Naive thymus-derived CD4-positive, alpha-beta T cell (primary cell): ENCODE results near the gene JSRP1. TPM values are rescaled to one million over a fixed set of nuclear protein-coding genes. Genes with fewer than 3 reads are reported as not detected.

Experiments used
- ATAC-seq: fragments of 150-1000 bp; cut with Tn5 transposase; 2 replicates; pipeline ENCODE4 v1.10.0; 2021; ENCODE audit warnings: mild to moderate bottlenecking, moderate library complexity
- CTCF ChIA-PET: fragments of 350-600 bp; sonication (Branson Sonifier 250); formaldehyde crosslinking; loops from one replicate; lab custom pipeline; 2021; ENCODE audit warnings: antibody characterized with exemption; lab: Charles Lee
- POLR2A ChIA-PET: fragments of 350-600 bp; sonication (Branson Sonifier 250); formaldehyde crosslinking; loops from one replicate; lab custom pipeline; 2021; ENCODE audit warnings: antibody characterized with exemption, inconsistent platforms; lab: Charles Lee
- DNase-seq, 9 donors: peaks; one replicate each; pipeline versions ENCODE4 v3.0.0 to v3.0.0-alpha.2; 2020 to 2022; ENCODE audit warnings: mixed read lengths in 1 of 9
- H3K27ac ChIP-seq: one replicate; pipeline ENCODE4 v1.7.0; 2013; ENCODE audit warnings: mild to moderate bottlenecking, low read depth, low read length, moderate library complexity
- H3K27me3 ChIP-seq, 2 donors: one replicate each; pipeline ENCODE4 v1.7.0; 2013; ENCODE audit warnings: low read length in 2 of 2, mild to moderate bottlenecking in 2 of 2, moderate library complexity in 2 of 2; ENCODE audit not compliant: control insufficient read depth in 2 of 2, insufficient read depth in 2 of 2
- H3K36me3 ChIP-seq, 3 experiments: 1 replicate in 2 of 3; 2 replicates in 1 of 3; pipeline ENCODE4 v1.7.0; 2013; ENCODE audit warnings: low read length in 3 of 3, mild to moderate bottlenecking in 3 of 3, moderate library complexity in 1 of 3; ENCODE audit not compliant: insufficient read depth in 3 of 3, control insufficient read depth in 2 of 3
- H3K4me1 ChIP-seq, 2 donors: one replicate each; pipeline ENCODE4 v1.7.0; 2013; ENCODE audit warnings: low read length in 2 of 2, mild to moderate bottlenecking in 2 of 2, moderate library complexity in 1 of 2; ENCODE audit not compliant: control insufficient read depth in 2 of 2, insufficient read depth in 2 of 2
- H3K4me3 ChIP-seq: 2 replicates; pipeline ENCODE4 v1.7.0; 2013; ENCODE audit warnings: mild to moderate bottlenecking, low read length
- H3K9me3 ChIP-seq, 3 experiments: 1 replicate in 2 of 3; 2 replicates in 1 of 3; pipeline ENCODE4 v1.7.0; 2013; ENCODE audit warnings: low read length in 3 of 3; ENCODE audit not compliant: control insufficient read depth in 2 of 3
- H3K27ac Mint-ChIP-seq, 9 donors: one replicate each; pipeline ENCODE4 v1.8.0; 2020 to 2022; ENCODE audit warnings: mixed read lengths in 9 of 9, mild to moderate bottlenecking in 8 of 9, moderate library complexity in 5 of 9, inconsistent platforms in 2 of 9
- H3K27me3 Mint-ChIP-seq, 5 donors: one replicate each; pipeline ENCODE4 v1.8.0; 2021 to 2022; ENCODE audit warnings: mixed read lengths in 5 of 5, mild to moderate bottlenecking in 1 of 5
- H3K36me3 Mint-ChIP-seq, 5 donors: one replicate each; pipeline ENCODE4 v1.8.0; 2020 to 2022; ENCODE audit warnings: mixed read lengths in 5 of 5, mild to moderate bottlenecking in 3 of 5, inconsistent platforms in 1 of 5
- H3K4me1 Mint-ChIP-seq, 7 donors: one replicate each; pipeline ENCODE4 v1.8.0; 2020 to 2022; ENCODE audit warnings: mixed read lengths in 7 of 7, mild to moderate bottlenecking in 3 of 7, inconsistent platforms in 1 of 7
- H3K4me3 Mint-ChIP-seq, 10 donors: one replicate each; pipeline ENCODE4 v1.8.0; 2020 to 2022; ENCODE audit warnings: mild to moderate bottlenecking in 10 of 10, mixed read lengths in 10 of 10, moderate library complexity in 6 of 10, inconsistent platforms in 2 of 10
- H3K9me3 Mint-ChIP-seq, 11 donors: one replicate each; pipeline ENCODE4 v1.8.0; 2020 to 2022; ENCODE audit warnings: mixed read lengths in 11 of 11, mild to moderate bottlenecking in 4 of 11, inconsistent platforms in 1 of 11, moderate library complexity in 1 of 11
- intact Hi-C, 2 donors: fragments of 100-400 bp; cut with micrococcal nuclease; formaldehyde crosslinking; loops; one replicate each; pipeline ENCODE4 v1.15.1; 2023
- polyA plus RNA-seq, 2 donors: library from polyadenylated mRNA; unstranded; fragments of 300-500 nt; fragmentation: Illumina TruSeq; gene quantifications; one replicate each; pipeline ENCODE4 v1.2.3, GENCODE V29; 2021
- total RNA-seq, 6 experiments: library from RNA in 5 of 6; stranded (reverse) in 5 of 6; gene quantifications; 1 replicate in 5 of 6; 2 replicates in 1 of 6; pipeline ENCODE4 v1.2.3 and lab custom pipeline; 2021 to 2026

The JSRP1 gene
- total and polyA plus RNA-seq, 7 experiments from 2014 or later = 0.24 to 0.54 (median 0.34) TPM; not detected in 3

DNA sequence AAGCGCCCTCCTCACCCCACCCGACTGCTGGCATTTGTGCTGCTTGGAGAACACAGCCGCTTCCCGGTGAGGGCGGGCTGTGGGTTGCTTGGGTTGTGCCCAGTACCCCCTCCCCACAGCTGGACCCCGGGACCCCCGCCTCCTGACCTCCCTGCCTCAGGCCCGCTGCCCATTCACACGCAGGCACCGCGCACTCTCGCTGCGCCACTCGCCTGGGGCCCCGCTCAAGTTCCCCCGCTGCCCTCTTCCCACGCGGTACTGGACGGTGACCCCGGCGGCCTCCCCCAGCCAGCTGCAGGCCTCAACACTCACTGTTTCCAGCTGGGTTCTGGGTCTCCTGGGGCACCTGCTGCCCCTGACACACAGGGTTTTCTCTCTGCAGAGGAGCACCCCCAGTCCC lies 36.5 kb downstream of the JSRP1 start:
- intact Hi-C loops = no loop called here
- POLR2A ChIA-PET = interaction anchor here (1.2 kb wide), 1 partner anchor 8 kb away, joined by 4 read pairs; no protein-coding TSS in a partner anchor
- CTCF ChIA-PET = no interaction called here
- H3K9me3 Mint-ChIP-seq = no peaks in the 10 kb centered on the region
- H3K4me3 Mint-ChIP-seq = no peak overlapping the region
- no peak overlapping the region for H3K4me3 ChIP-seq
- no peak overlapping the region for H3K27ac ChIP-seq
- no peaks in the 10 kb centered on the region for H3K9me3 ChIP-seq
- H3K36me3 ChIP-seq = peaks cover 0 to 83% (median 6%) of the 10 kb centered on the region in 3 experiments
- H3K4me1 Mint-ChIP-seq = peaks cover under 1 to 17% (median 13%) of the 10 kb centered on the region in 7 donors
- H3K27ac Mint-ChIP-seq = no peak overlapping the region
- no peaks in the 10 kb centered on the region for H3K27me3 Mint-ChIP-seq
- peaks cover 2 to 18% (median 4%) of the 10 kb centered on the region in 5 donors for H3K36me3 Mint-ChIP-seq
- peaks cover 0 to 6% of the 10 kb centered on the region in 2 donors for H3K4me1 ChIP-seq
- no peaks in the 10 kb centered on the region for H3K27me3 ChIP-seq
- ATAC-seq = no peak
- DNase-seq = no peak

DNA sequence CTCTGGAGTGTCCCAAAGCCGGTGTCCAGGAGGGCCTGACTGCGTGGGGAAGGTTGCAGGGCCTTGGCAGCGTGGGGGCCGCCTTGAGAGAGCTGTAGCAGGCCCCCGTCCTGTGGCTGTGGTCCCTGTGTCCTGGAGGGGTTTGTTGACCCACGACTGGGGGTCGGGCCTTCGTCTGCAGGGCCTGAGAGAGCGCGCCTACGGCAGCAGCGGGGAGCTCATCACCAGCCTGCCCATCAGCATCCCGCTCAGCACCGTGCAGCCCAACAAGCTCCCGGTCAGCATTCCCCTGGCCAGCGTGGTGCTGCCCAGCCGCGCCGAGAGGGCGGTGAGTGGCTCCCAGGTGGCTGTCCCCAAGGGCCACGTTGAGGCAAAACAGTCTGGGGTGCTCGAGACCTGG lies 38.6 kb downstream of the JSRP1 start:
- peaks cover 3 to 10% (median 6%) of the 10 kb centered on the region in 5 donors for H3K36me3 Mint-ChIP-seq
- no peak for ATAC-seq
- no peak for DNase-seq
- Histone ChIP-seq H3K4me1 (no peaks in the 10 kb centered on the region), H3K27me3 (no peaks in the 10 kb centered on the region), H3K36me3 (peaks cover 0 to 87% (median 6%) of the 10 kb centered on the region in 3 experiments), H3K9me3 (no peaks in the 10 kb centered on the region), H3K4me3 (no peak overlapping the region), H3K27ac (no peak overlapping the region)
- peaks cover 3 to 18% (median 16%) of the 10 kb centered on the region in 7 donors for H3K4me1 Mint-ChIP-seq
- ChIA-PET POLR2A (interaction anchor here (0.5 kb wide), 1 partner anchor 41 kb away, joined by 6 read pairs; no protein-coding TSS in a partner anchor), CTCF (no interaction called here)
- no peak overlapping the region for H3K4me3 Mint-ChIP-seq
- no peaks in the 10 kb centered on the region for H3K9me3 Mint-ChIP-seq
- no peaks in the 10 kb centered on the region for H3K27me3 Mint-ChIP-seq
- intact Hi-C loops = no loop called here
- no peak overlapping the region for H3K27ac Mint-ChIP-seq

DNA sequence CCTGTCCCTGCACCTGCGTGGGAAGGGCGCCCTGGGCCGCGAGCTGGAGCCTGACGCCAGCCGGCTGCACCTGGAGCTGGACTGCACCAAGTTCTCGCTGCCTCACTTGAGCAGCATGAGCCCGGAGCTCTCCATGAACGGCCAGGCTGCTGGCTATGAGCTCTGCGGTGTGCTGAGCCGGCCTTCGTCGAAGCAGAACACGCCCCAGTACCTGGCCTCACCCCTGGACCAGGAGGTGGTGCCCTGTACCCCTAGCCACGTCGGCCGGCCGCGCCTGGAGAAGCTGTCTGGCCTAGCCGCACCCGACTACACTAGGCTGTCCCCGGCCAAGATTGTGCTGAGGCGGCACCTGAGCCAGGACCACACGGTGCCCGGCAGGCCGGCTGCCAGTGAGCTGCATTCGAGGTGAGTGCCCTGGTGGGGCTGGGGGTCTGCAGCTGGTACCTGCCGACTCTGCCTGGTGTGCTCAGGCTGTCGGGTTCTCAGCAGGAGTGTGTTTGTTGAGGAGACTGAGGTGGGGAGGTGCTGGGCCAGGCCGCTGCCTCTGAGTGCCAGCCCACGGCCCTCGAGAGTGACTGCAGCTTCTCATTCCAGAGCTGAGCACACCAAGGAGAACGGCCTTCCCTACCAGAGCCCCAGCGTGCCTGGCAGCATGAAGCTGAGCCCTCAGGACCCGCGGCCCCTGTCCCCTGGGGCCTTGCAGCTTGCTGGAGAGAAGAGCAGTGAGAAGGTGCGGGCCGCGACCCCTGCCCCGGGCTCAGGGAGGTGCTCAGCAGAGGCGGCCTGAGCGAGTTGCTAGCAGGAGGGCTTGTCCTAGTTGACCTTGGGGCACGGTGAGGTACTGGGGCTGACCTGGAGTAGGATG lies 39.6 kb downstream of the JSRP1 start:
- H3K36me3 Mint-ChIP-seq = peaks cover 3 to 15% (median 9%) of the 10 kb centered on the region in 5 donors
- intact Hi-C loops = no loop called here
- peak overlapping the region in 4 of 9 donors; percentile 1 to 90 (median 73) for H3K27ac Mint-ChIP-seq
- POLR2A ChIA-PET = no interaction called here
- no peaks in the 10 kb centered on the region for H3K9me3 ChIP-seq
- H3K27ac ChIP-seq = peak overlapping the region; percentile 55
- no peak overlapping the region for H3K4me3 Mint-ChIP-seq
- H3K4me1 ChIP-seq = no peaks in the 10 kb centered on the region
- DNase-seq (no peak), ATAC-seq (no peak)
- no peaks in the 10 kb centered on the region for H3K27me3 Mint-ChIP-seq
- CTCF ChIA-PET = no interaction called here
- H3K27me3 ChIP-seq = no peaks in the 10 kb centered on the region
- no peaks in the 10 kb centered on the region for H3K9me3 Mint-ChIP-seq
- H3K36me3 ChIP-seq = peaks cover 0 to 87% (median 6%) of the 10 kb centered on the region in 3 experiments
- H3K4me1 Mint-ChIP-seq = peaks cover 5 to 18% (median 16%) of the 10 kb centered on the region in 7 donors
- no peak overlapping the region for H3K4me3 ChIP-seq

DNA sequence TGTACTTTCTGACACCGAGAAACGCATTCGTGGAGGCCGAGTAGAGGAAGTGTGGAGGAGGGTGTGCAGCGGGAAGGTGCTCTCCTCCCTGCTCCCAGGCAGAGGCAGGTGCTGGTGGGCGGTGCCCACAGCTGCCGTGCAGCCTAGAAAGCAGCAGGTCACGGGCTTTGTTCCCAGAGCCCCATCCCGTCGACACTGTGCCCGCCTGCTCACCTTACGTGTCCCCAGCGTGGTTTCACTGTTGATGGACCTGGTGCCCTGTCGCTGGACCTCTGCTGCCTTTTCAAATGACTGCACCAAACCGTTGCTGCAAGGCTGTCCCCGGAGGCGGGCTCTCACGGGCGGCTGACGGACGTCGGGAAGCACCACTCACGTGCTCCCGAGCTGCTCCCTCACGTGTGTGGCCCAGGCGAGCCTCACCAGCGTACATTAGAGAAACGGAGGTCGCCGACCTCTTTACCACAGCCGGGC lies 40.9 kb downstream of the JSRP1 start:
- intact Hi-C loops = loop anchor here in 1 of 2 donors (2.0 kb wide), 1 partner anchor 59 kb away; no protein-coding TSS in a partner anchor
- Histone ChIP-seq H3K27ac (peak overlapping the region; percentile 55), H3K4me1 (no peaks in the 10 kb centered on the region), H3K4me3 (no peak overlapping the region), H3K9me3 (no peaks in the 10 kb centered on the region), H3K27me3 (no peaks in the 10 kb centered on the region), H3K36me3 (peaks cover 0 to 90% (median 3%) of the 10 kb centered on the region in 3 experiments)
- H3K36me3 Mint-ChIP-seq = peaks cover 3 to 16% (median 10%) of the 10 kb centered on the region in 5 donors
- DNase-seq (peak in 7 of 9 donors; percentile 39 to 58 (median 49)), ATAC-seq (peak; percentile 68)
- no peaks in the 10 kb centered on the region for H3K9me3 Mint-ChIP-seq
- ChIA-PET POLR2A (interaction anchor here (0.6 to 1.4 kb wide), 2 partner anchors 25 to 64 kb away, joined by 3 read pairs; partner anchors contain the start of gene AP3D1), CTCF (interaction anchor here (0.6 to 0.7 kb wide), 2 partner anchors 15 to 346 kb away, joined by 3 to 4 read pairs; no protein-coding TSS in a partner anchor)
- peak overlapping the region; percentile 28 to 74 (median 68) for H3K4me3 Mint-ChIP-seq
- peaks cover 5 to 18% (median 16%) of the 10 kb centered on the region in 7 donors for H3K4me1 Mint-ChIP-seq
- H3K27ac Mint-ChIP-seq = peak overlapping the region in 8 of 9 donors; percentile 74 to 90 (median 82)
- H3K27me3 Mint-ChIP-seq = no peaks in the 10 kb centered on the region

DNA sequence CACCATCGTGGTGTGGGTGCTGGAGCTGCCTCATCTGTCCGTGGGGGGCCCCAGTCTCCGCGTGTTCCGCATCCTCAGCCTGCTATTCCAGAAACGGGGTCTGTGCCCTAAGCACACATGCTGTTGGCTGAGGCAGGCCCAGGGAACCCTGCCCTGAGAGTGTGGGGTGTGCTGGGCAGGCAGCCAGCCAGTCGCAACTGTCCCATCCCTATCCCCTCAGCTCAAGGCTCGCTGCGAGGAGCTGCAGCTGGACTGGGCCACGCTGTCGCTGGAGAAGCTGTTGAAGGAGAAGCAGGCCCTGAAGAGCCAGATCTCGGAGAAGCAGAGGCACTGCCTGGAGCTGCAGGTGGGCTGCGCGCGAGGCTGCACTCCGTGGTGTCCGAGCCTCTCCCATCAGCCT lies 42.0 kb downstream of the JSRP1 start:
- Mint-ChIP-seq H3K4me1 (peaks cover 5 to 18% (median 16%) of the 10 kb centered on the region in 7 donors), H3K27me3 (no peaks in the 10 kb centered on the region), H3K27ac (peak overlapping the region in 1 of 9 donors; percentile 80), H3K9me3 (no peaks in the 10 kb centered on the region), H3K36me3 (peaks cover 3 to 16% (median 10%) of the 10 kb centered on the region in 5 donors), H3K4me3 (peak overlapping the region in 2 of 10 donors; percentile 72 to 73)
- no peaks in the 10 kb centered on the region for H3K9me3 ChIP-seq
- ChIA-PET POLR2A (no interaction called here), CTCF (no interaction called here)
- H3K4me1 ChIP-seq = no peaks in the 10 kb centered on the region
- intact Hi-C loops = loop anchor here in 1 of 2 donors (2.0 kb wide), 1 partner anchor 57 kb away; no protein-coding TSS in a partner anchor
- no peak overlapping the region for H3K4me3 ChIP-seq
- no peak overlapping the region for H3K27ac ChIP-seq
- no peaks in the 10 kb centered on the region for H3K27me3 ChIP-seq
- DNase-seq (no peak), ATAC-seq (no peak)
- peaks cover 0 to 89% (median 0%) of the 10 kb centered on the region in 3 experiments for H3K36me3 ChIP-seq

DNA sequence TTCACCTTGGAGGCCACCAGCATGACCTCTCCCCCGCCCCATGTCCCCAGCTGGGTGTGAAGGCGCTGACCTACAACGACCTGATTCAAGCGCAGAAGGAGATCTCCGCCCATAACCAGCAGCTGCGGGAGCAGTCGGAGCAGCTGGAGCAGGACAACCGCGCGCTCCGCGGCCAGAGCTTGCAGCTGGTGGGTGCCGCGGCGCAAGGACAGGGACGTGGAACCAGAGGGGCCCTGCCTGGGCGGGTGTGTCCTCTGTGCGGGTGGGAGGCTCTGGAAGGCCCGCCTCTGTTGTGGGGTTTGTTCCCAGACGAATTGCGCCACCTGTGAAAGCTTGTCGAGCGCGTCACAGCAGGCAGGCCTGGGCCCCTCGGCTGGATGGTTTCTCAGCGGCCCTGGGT lies 42.4 kb downstream of the JSRP1 start:
- no peak for ATAC-seq
- ChIA-PET POLR2A (no interaction called here), CTCF (no interaction called here)
- Histone ChIP-seq H3K9me3 (no peaks in the 10 kb centered on the region), H3K27ac (no peak overlapping the region), H3K4me1 (no peaks in the 10 kb centered on the region), H3K36me3 (peaks cover 0 to 92% (median under 1%) of the 10 kb centered on the region in 3 experiments), H3K27me3 (no peaks in the 10 kb centered on the region), H3K4me3 (no peak overlapping the region)
- H3K9me3 Mint-ChIP-seq = no peaks in the 10 kb centered on the region
- peaks cover 3 to 16% (median 10%) of the 10 kb centered on the region in 5 donors for H3K36me3 Mint-ChIP-seq
- H3K27me3 Mint-ChIP-seq = no peaks in the 10 kb centered on the region
- DNase-seq = no peak
- no peak overlapping the region for H3K27ac Mint-ChIP-seq
- peaks cover 5 to 18% (median 16%) of the 10 kb centered on the region in 7 donors for H3K4me1 Mint-ChIP-seq
- intact Hi-C loops = loop anchor here in 1 of 2 donors (2.0 kb wide), 1 partner anchor 57 kb away; no protein-coding TSS in a partner anchor
- no peak overlapping the region for H3K4me3 Mint-ChIP-seq
